ENCODE data around the gene NCKAP5L. TPM values are rescaled to one million over a fixed set of nuclear protein-coding genes. Genes with fewer than 3 reads are reported as not detected.
"Not testable (repeated sequence)": the region's sequence is repeated elsewhere in the genome, so short reads cannot be mapped to it uniquely, and the experiment has no call there.

The NCKAP5L gene
- polyA plus RNA-seq, 3 donors, result 14.7 to 23.3 (median 22.8) TPM

GRCh38 chr12:49793620-49794019, 34.6 kb downstream of the NCKAP5L start:
- no peak for DNase-seq (ENCODE audit: extremely low read depth in 1 of 11, low read depth in 9 of 11, low spot score in 4 of 11)

GRCh38 chr12:49792976-49793580, 35.1 kb downstream of the NCKAP5L start:
- no peak for DNase-seq (ENCODE audit: extremely low read depth in 1 of 11, low read depth in 9 of 11, low spot score in 4 of 11)

GRCh38 chr12:49792181-49792970, 35.8 kb downstream of the NCKAP5L start:
- DNase-seq (ENCODE audit: extremely low read depth in 1 of 11, low read depth in 9 of 11, low spot score in 4 of 11), result no peak

- DNase-seq (ENCODE audit: extremely low read depth in 1 of 11, low read depth in 9 of 11, low spot score in 4 of 11), result no peak
These were observed 36.5 kb downstream of the NCKAP5L start for GRCh38 chr12:49791700-49792099.

GRCh38 chr12:49790741-49791555, 37.3 kb downstream of the NCKAP5L start:
- peak in 1 of 11 donors; percentile 8 for DNase-seq (ENCODE audit: extremely low read depth in 1 of 11, low read depth in 9 of 11, low spot score in 4 of 11)

- peak in 2 of 11 donors; percentile 20 to 46 for DNase-seq (ENCODE audit: extremely low read depth in 1 of 11, low read depth in 9 of 11, low spot score in 4 of 11)
These were observed 38.2 kb downstream of the NCKAP5L start for GRCh38 chr12:49789992-49790391.

GRCh38 chr12:49787672-49788071, 40.5 kb downstream of the NCKAP5L start:
- DNase-seq (ENCODE audit: extremely low read depth in 1 of 11, low read depth in 9 of 11, low spot score in 4 of 11), result no peak

GRCh38 chr12:49784756-49785409, 43.3 kb downstream of the NCKAP5L start:
- no peak for DNase-seq (ENCODE audit: extremely low read depth in 1 of 11, low read depth in 9 of 11, low spot score in 4 of 11)

GRCh38 chr12:49783917-49784676, 44.1 kb downstream of the NCKAP5L start:
- DNase-seq (ENCODE audit: extremely low read depth in 1 of 11, low read depth in 9 of 11, low spot score in 4 of 11), result peak in 8 of 11 donors; percentile 34 to 67 (median 51)

- DNase-seq (ENCODE audit: extremely low read depth in 1 of 11, low read depth in 9 of 11, low spot score in 4 of 11), result not testable (repeated sequence)
These were observed 47.3 kb downstream of the NCKAP5L start for GRCh38 chr12:49780914-49781313.

- no peak for DNase-seq (ENCODE audit: extremely low read depth in 1 of 11, low read depth in 9 of 11, low spot score in 4 of 11)
These were observed 48.6 kb downstream of the NCKAP5L start for GRCh38 chr12:49779581-49779980.

GRCh38 chr12:49777800-49778748, 50.1 kb downstream of the NCKAP5L start:
- DNase-seq (ENCODE audit: extremely low read depth in 1 of 11, low read depth in 9 of 11, low spot score in 4 of 11), result peak in 2 of 11 donors; percentile 8 to 9

GRCh38 chr12:49777341-49777740, 50.9 kb downstream of the NCKAP5L start:
- DNase-seq (ENCODE audit: extremely low read depth in 1 of 11, low read depth in 9 of 11, low spot score in 4 of 11), result no peak

GRCh38 chr12:49776858-49777257, 51.4 kb downstream of the NCKAP5L start:
- DNase-seq (ENCODE audit: extremely low read depth in 1 of 11, low read depth in 9 of 11, low spot score in 4 of 11), result no peak

GRCh38 chr12:49776413-49776812, 51.8 kb downstream of the NCKAP5L start:
- peak in 8 of 11 donors; percentile 26 to 51 (median 38) for DNase-seq (ENCODE audit: extremely low read depth in 1 of 11, low read depth in 9 of 11, low spot score in 4 of 11)

- not testable (repeated sequence) for DNase-seq (ENCODE audit: extremely low read depth in 1 of 11, low read depth in 9 of 11, low spot score in 4 of 11)
These were observed 55.1 kb downstream of the NCKAP5L start for GRCh38 chr12:49773102-49773501.

GRCh38 chr12:49767333-49767732, 60.9 kb downstream of the NCKAP5L start:
- DNase-seq (ENCODE audit: extremely low read depth in 1 of 11, low read depth in 9 of 11, low spot score in 4 of 11), result no peak

GRCh38 chr12:49766115-49766455, 62.1 kb downstream of the NCKAP5L start:
- no peak for DNase-seq (ENCODE audit: extremely low read depth in 1 of 11, low read depth in 9 of 11, low spot score in 4 of 11)

Data from renal cortex interstitium (tissue), 11 donors.